GM19035 (cell line): ENCODE data around the gene FPR2.
"Not testable (repeated sequence)": the region's sequence is repeated elsewhere in the genome, so short reads cannot be mapped to it uniquely, and the experiment has no call there.

ENCODE experiments used
- ATAC-seq: cut with Tn5 transposase; IDR thresholded peaks from one replicate; pipeline ENCODE4 v1.9.1; 2021; ENCODE audit not compliant: unreplicated experiment

The FPR2 gene

DNA sequence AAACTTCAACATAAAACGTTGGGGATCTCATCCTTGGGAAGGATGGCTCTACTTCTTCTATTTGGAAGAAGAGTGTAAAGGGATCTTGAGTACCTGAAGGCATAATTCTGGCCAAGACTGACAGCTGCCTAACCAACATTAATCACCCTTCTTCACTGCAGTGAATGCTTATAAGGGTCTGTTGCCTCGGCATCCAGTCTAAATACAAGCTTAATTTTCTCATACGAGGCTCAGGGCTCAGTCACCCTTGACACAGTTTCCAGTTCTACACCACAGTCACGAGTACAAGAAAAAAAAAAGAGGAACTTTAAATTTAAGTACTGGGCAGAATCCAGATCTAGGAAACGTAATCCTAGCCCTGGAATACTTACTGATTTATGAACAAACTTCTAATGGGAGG, 43.0 kb downstream of the FPR2 start:
- ATAC-seq: no peak

GRCh38 chr19:51804789-51805188, 43.8 kb downstream of the FPR2 start:
- ATAC-seq: not testable (repeated sequence)

GRCh38 chr19:51805396-51805795, 44.4 kb downstream of the FPR2 start:
- not testable (repeated sequence) for ATAC-seq

- not testable (repeated sequence) for ATAC-seq
Measured at GRCh38 chr19:51806571-51806970, 45.6 kb downstream of the FPR2 start.

GRCh38 chr19:51807111-51807701, 46.2 kb downstream of the FPR2 start:
- no peak for ATAC-seq

DNA sequence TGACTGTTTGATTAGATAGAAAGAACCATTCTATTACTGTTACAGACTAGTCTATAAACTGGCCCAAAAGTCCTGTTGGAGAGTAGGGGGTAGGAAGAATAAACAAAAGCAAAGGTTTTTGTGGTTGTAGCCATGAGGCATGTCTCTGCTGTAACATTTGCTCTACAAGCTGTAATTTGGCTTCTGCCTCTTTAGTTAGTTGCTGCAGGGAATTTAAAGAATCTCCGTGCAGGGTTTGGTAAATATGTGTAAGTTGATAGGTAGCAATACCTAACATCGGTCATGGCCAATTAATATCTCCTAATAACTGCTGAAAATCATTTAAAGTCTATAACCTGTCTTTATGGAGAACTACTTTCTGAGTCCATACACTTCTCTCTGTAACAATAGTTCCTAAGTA, 46.9 kb downstream of the FPR2 start:
- ATAC-seq: no peak

DNA sequence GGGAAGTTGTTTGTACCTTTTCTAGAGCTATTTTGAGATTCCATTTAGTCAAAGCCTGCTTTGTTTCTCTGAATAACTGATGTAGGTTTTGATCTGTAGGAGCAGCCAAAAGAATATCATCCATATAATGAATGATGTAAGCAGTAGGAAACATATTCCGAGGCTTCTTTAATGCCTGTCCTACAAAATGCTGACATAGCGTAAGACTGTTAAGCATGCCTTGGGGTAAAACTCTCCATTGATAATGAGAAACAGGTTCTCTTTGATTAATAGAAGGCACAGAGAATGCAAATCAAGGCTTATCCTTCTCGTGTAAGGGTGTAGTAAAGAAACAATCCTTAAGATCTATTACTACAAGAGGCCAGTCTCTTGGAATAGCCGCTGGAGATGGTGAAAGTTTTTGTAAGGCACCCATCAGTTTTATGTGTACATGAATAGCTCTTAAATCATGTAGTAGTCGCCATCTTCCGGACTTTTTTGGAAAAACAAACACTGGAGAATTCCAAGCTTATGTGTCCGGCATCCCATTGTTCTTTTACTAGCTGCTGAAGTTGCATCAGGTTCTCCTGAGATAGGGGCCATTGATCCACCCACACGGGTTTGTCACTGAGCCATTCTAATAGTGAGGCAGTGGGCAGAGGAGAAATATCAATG, 47.5 kb downstream of the FPR2 start:
- ATAC-seq: no peak

DNA sequence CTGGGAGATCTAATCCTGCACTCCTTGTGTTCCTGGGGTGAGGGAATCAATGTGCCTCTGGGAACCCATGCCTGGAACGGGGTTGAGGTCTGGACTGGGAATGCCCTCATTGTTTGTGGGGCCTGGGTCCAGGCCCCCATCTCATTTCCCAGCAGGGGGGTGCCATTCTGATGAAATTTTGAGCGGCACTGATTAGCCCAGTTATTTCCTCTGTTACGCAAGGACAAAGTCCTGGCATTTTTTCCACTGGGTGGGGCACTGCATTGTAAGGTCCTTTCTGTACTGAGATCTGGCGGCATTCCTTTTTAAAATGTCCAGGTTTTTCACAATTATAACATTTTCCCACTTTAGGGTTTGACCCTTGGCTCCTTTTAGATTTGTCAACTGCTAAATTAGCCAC, 48.8 kb downstream of the FPR2 start:
- ATAC-seq: no peak

DNA sequence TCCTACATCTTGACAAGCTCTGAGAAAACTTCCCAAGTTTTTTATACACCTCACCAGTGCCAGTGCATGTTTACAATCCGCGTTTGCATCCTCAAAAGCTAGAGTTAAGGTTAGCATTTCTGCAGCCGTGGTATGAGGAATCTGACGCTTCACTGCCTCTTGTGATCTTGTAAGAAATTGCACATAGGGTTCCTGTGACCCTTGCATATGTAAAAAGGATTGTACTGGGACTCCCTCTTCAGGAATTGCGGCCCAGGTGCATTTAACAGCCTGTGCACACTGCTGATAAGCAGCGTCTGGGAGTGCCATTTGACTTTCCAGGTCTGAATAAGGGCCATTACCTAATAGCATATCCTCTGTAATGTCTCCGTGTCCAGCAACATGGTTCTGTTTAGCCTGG, 49.2 kb downstream of the FPR2 start:
- no peak for ATAC-seq

DNA sequence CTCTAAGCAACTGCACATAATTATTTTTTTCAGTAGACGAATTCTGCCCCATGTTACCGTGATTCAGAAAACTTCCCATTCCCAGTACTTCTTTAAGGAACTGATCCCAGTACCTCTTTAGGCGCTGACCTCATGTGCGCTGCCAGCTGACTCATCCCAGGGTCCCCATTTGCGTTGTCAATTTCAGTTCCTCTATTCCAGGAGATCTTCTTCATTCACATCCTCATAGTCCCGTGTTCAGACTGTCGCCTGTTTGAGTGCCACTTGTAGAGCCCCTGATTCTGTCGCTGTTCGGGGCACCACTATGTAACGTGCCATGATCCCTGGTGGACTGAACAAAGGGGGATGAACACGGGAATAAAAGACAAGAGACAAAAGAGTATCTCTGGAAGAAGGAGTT, 50.4 kb downstream of the FPR2 start:
- no peak for ATAC-seq

DNA sequence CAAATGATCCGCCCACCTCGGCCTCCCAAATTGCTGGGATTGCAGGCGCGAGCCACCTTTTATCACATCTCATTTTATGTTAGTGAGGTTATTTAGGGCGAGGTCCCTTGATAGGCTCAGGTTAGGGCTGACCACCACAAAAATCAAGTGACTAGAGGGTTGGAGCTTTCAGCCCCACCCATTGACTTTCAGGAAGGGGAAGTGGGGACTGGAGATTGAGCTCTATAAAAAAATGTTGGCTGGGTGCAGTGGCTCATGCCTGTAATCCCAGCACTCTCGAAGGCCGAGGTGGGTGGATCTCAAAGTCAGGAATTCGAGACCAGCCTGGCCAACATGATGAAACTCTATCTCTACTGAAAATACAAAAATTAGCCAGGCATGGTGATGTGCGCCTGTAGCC, 54.1 kb downstream of the FPR2 start:
- ATAC-seq: no peak

GRCh38 chr19:51816711-51817110, 55.7 kb downstream of the FPR2 start:
- no peak for ATAC-seq

- ATAC-seq: no peak
Measured at GRCh38 chr19:51820011-51820410, 59.0 kb downstream of the FPR2 start.
